Prostate gland (tissue), 2 donors: ENCODE results near the gene NFKB1. TPM values are rescaled to one million over a fixed set of nuclear protein-coding genes. Genes with fewer than 3 reads are reported as not detected.
"Not testable (repeated sequence)": the region's sequence is repeated elsewhere in the genome, so short reads cannot be mapped to it uniquely, and the experiment has no call there.

ENCODE experiments used
- DNase-seq: peaks from one replicate; pipeline ENCODE4 v3.0.0-alpha.2; 2019; ENCODE audit warnings: low spot score
- H3K27ac ChIP-seq, 2 donors: fragments of 200-600 bp; sonication (generic); 2 replicates each; pipeline ENCODE4 v1.5.1; 2017 to 2019
- H3K27me3 ChIP-seq: fragments of 200-600 bp; sonication (generic); replicated peaks from 2 replicates; pipeline ENCODE4 v1.5.1; 2019; ENCODE audit not compliant: insufficient read depth
- H3K36me3 ChIP-seq, 2 donors: fragments of 200-600 bp; sonication (generic); 1 replicate in 1 of 2; 2 replicates in 1 of 2; pipeline versions ENCODE4 v1.5.1 to v1.8.1; 2017 to 2019
- H3K4me1 ChIP-seq: fragments of 200-600 bp; sonication (generic); replicated peaks from 2 replicates; pipeline ENCODE4 v1.5.1; 2019
- H3K4me3 ChIP-seq, 2 donors: fragments of 200-600 bp; sonication (generic); 2 replicates each; pipeline ENCODE4 v1.5.1; 2017 to 2019
- H3K9me3 ChIP-seq: fragments of 200-600 bp; sonication (generic); 2 replicates; pipeline ENCODE4 v1.5.1; 2017
- POLR2A ChIP-seq: fragments of 450-650 bp; IDR thresholded peaks from one replicate; pipeline ENCODE4 v1.6.1; 2016; ENCODE audit warnings: antibody characterized with exemption, mild to moderate bottlenecking
- POLR2AphosphoS5 ChIP-seq: sonication (generic); formaldehyde crosslinking; IDR thresholded peaks from one replicate; pipeline ENCODE4 v1.6.1; 2017; ENCODE audit warnings: antibody characterized with exemption
- WGBS: methylation state at CpG from one replicate; pipeline ENCODE4 v1.1.5; 2018; 5-methylcytosine and 5-hydroxymethylcytosine counted together
- intact Hi-C: fragments of 100-400 bp; cut with DNase I; formaldehyde crosslinking; loops from one replicate; pipeline ENCODE4 v1.14.2; 2022
- total RNA-seq, 2 donors: library from RNA; depleted of rRNA; stranded (reverse); fragments of >200 nt; gene quantifications; one replicate each; pipeline ENCODE4 v1.1.0, GENCODE V29; 2016
- TF ChIP-seq, protein P1 (sequence below), 4 experiments: fragments of 200-600 bp in 2 of 4; fragments of 450-650 bp in 2 of 4; sonication (generic) in 2 of 4; IDR thresholded peaks; 1 replicate in 3 of 4; 2 replicates in 1 of 4; pipeline ENCODE4 v1.5.1; 2016 to 2019; ENCODE audit warnings: antibody characterized with exemption in 4 of 4, mild to moderate bottlenecking in 2 of 4, moderate library complexity in 2 of 4

NFKB1 gene
- total RNA-seq, 2 donors from 2014 or later, result 32.3 to 35.4 TPM

DNA sequence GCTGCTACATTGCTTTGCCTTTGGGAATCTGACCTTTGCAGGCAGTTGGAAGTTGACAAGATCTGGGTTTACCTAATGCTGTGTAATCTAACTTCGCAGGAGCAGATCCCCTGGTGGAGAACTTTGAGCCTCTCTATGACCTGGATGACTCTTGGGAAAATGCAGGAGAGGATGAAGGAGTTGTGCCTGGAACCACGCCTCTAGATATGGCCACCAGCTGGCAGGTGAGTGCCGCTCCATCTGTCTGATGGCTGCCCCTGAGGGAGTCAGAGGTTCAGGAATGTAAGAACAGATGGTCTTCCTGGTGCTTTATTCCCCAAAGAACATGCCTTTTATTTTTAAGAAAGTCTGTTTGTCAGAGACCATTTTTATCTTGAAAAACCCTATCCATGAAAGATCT is 109.3 kb downstream of the NFKB1 start:
- Histone ChIP-seq H3K27ac (no peak overlapping the region), H3K4me3 (no peak overlapping the region), H3K27me3 (no peaks in the 10 kb centered on the region), H3K4me1 (no peaks in the 10 kb centered on the region), H3K36me3 (peaks cover 0 to 7% of the 10 kb centered on the region in 2 donors), H3K9me3 (no peaks in the 10 kb centered on the region)
- intact Hi-C loops, result loop anchor here (5.0 kb wide), 1 partner anchor 163 kb away; no protein-coding TSS in a partner anchor
- TF ChIP-seq POLR2A (no peak), POLR2AphosphoS5 (no peak)
- TF ChIP-seq, protein P1, sequence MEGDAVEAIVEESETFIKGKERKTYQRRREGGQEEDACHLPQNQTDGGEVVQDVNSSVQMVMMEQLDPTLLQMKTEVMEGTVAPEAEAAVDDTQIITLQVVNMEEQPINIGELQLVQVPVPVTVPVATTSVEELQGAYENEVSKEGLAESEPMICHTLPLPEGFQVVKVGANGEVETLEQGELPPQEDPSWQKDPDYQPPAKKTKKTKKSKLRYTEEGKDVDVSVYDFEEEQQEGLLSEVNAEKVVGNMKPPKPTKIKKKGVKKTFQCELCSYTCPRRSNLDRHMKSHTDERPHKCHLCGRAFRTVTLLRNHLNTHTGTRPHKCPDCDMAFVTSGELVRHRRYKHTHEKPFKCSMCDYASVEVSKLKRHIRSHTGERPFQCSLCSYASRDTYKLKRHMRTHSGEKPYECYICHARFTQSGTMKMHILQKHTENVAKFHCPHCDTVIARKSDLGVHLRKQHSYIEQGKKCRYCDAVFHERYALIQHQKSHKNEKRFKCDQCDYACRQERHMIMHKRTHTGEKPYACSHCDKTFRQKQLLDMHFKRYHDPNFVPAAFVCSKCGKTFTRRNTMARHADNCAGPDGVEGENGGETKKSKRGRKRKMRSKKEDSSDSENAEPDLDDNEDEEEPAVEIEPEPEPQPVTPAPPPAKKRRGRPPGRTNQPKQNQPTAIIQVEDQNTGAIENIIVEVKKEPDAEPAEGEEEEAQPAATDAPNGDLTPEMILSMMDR (IDR thresholded peaks at IDR 0.05), result no peak
- no peak for DNase-seq
- WGBS, result 93% methylated on average over 3 of the region's 3 CpGs

DNA sequence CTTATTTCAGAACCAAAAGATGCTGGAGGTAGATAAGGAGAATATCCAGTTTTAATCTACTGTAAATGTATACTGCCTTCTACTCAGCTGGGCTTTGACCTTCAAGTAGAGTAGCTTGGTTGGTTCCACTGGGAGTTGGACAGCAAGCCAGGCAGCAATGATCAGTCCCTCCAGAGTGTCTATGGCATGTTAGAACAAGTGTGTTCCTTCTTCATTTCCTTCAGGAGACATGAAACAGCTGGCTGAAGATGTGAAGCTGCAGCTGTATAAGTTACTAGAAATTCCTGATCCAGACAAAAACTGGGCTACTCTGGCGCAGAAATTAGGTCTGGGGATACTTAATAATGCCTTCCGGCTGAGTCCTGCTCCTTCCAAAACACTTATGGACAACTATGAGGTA is 111.1 kb downstream of the NFKB1 start:
- Histone ChIP-seq H3K27ac (no peak overlapping the region), H3K36me3 (peaks cover 0 to 7% of the 10 kb centered on the region in 2 donors), H3K4me1 (no peaks in the 10 kb centered on the region), H3K9me3 (no peaks in the 10 kb centered on the region), H3K4me3 (no peak overlapping the region), H3K27me3 (no peaks in the 10 kb centered on the region)
- 67% methylated on average over 2 of the region's 2 CpGs for WGBS
- DNase-seq, result no peak
- no peak for TF ChIP-seq POLR2A
- intact Hi-C loops, result loop anchor here (5.0 kb wide), 1 partner anchor 165 kb away; no protein-coding TSS in a partner anchor

DNA sequence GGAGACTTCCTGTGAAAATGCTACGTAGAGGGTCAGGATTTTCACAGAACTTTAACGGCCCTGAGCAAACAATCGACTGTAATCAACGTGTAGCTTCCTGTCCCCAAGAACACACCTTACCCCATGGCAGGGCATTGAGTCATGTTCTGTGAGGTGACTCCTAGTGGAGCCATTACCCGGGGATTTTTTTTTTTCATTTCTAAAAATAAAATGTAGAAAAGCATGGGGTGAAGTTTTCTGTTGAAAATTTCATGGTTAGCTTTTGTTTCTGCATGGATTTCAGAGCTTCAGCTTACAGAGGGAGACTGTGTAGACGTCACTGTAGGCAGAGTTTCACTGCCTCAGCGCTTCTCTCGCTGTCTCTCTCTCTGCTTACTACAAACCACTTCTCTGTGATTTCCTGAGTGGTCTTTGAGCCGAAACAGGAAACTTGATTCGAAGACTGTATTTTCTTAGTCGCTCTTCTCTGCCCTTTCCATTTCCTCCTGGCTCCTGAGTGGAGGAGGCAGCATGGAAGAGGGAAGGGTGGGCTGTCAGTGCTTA is 111.7 kb downstream of the NFKB1 start:
- no peak overlapping the region for H3K27ac ChIP-seq
- H3K4me1 ChIP-seq, result no peaks in the 10 kb centered on the region
- intact Hi-C loops, result loop anchor here (5.0 kb wide), 1 partner anchor 166 kb away; no protein-coding TSS in a partner anchor
- no peaks in the 10 kb centered on the region for H3K9me3 ChIP-seq
- TF ChIP-seq POLR2A (no peak), POLR2AphosphoS5 (no peak)
- TF ChIP-seq, protein P1 (IDR thresholded peaks at IDR 0.05), result no peak
- DNase-seq, result no peak
- no peaks in the 10 kb centered on the region for H3K27me3 ChIP-seq
- 58% methylated on average over 11 of the region's 11 CpGs for WGBS
- no peak overlapping the region for H3K4me3 ChIP-seq
- peaks cover 0 to 7% of the 10 kb centered on the region in 2 donors for H3K36me3 ChIP-seq

DNA sequence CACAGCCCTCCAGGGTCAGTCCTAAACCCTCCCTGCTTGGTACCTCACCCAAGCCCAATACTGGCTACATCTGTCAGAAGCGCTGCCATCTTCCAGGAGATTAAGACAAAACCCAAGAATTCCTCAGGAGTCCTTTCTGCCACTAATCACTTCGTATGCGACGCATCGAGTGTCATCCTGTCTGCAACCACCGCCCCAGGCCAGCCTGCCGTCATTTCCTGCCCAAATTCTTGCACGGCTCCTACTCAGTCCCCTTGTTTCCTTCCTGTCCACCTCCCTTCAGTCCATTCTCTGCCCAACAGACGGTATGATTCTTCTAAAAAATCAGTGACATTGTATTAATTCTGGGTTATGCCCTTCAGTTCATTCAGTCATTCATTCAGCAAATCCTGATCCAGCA is 113.6 kb downstream of the NFKB1 start:
- no peak overlapping the region for H3K27ac ChIP-seq

DNA sequence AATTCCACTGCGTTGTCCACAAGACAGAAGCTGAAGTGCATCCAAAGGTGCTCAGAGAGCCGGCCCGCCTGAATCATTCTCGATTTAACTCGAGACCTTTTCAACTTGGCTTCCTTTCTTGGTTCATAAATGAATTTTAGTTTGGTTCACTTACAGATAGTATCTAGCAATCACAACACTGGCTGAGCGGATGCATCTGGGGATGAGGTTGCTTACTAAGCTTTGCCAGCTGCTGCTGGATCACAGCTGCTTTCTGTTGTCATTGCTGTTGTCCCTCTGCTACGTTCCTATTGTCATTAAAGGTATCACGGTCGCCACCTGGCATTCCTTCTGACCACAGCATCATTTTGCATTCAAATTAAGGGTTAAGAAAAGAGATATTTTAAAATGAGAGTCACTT is 115.5 kb downstream of the NFKB1 start:
- no peaks in the 10 kb centered on the region for H3K9me3 ChIP-seq
- no peaks in the 10 kb centered on the region for H3K27me3 ChIP-seq
- no peak for TF ChIP-seq POLR2AphosphoS5
- no peak for TF ChIP-seq POLR2A
- TF ChIP-seq, protein P1 (IDR thresholded peaks at IDR 0.05), result no peak
- no peak for DNase-seq
- no peaks in the 10 kb centered on the region for H3K4me1 ChIP-seq
- intact Hi-C loops, result no loop called here
- WGBS, result 66% methylated on average over 9 of the region's 9 CpGs
- no peak overlapping the region for H3K27ac ChIP-seq
- no peak overlapping the region for H3K4me3 ChIP-seq
- peaks cover 0 to 7% of the 10 kb centered on the region in 2 donors for H3K36me3 ChIP-seq

More for the DNA sequence above, 113.6 kb downstream of the NFKB1 start:
- Histone ChIP-seq H3K27me3 (no peaks in the 10 kb centered on the region), H3K36me3 (peaks cover 0 to 7% of the 10 kb centered on the region in 2 donors), H3K4me3 (no peak overlapping the region), H3K9me3 (no peaks in the 10 kb centered on the region), H3K4me1 (no peaks in the 10 kb centered on the region)
- 89% methylated on average over 9 of the region's 9 CpGs for WGBS
- no peak for DNase-seq
- TF ChIP-seq POLR2AphosphoS5 (no peak), POLR2A (no peak)
- TF ChIP-seq, protein P1 (IDR thresholded peaks at IDR 0.05), result no peak
- intact Hi-C loops, result loop anchor here (5.0 kb wide), 1 partner anchor 168 kb away; no protein-coding TSS in a partner anchor

DNA sequence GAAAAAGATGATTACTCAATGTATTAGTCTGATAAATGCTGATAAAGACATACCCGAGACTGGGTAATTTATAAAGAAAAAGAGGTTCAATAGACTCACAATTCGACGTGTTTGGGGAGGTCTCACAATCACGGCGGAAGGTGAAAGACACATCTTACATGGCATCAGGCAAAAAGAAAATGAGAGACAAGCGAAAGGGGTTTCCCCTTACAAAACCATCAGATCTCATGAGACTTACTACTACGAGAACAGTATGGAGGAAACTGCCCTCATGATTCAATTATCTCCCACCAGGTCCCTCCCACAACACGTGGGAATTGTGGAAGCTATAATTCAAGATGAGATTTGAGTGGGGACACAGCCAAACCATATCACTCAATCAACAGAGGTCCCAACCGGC is 117.9 kb downstream of the NFKB1 start:
- H3K36me3 ChIP-seq, intact Hi-C loops, H3K27ac ChIP-seq, H3K4me3 ChIP-seq, H3K4me1 ChIP-seq, H3K9me3 ChIP-seq, H3K27me3 ChIP-seq, DNase-seq: not testable (repeated sequence)
- 63% methylated on average over 9 of the region's 9 CpGs for whole genome bisulfite sequencing

DNA sequence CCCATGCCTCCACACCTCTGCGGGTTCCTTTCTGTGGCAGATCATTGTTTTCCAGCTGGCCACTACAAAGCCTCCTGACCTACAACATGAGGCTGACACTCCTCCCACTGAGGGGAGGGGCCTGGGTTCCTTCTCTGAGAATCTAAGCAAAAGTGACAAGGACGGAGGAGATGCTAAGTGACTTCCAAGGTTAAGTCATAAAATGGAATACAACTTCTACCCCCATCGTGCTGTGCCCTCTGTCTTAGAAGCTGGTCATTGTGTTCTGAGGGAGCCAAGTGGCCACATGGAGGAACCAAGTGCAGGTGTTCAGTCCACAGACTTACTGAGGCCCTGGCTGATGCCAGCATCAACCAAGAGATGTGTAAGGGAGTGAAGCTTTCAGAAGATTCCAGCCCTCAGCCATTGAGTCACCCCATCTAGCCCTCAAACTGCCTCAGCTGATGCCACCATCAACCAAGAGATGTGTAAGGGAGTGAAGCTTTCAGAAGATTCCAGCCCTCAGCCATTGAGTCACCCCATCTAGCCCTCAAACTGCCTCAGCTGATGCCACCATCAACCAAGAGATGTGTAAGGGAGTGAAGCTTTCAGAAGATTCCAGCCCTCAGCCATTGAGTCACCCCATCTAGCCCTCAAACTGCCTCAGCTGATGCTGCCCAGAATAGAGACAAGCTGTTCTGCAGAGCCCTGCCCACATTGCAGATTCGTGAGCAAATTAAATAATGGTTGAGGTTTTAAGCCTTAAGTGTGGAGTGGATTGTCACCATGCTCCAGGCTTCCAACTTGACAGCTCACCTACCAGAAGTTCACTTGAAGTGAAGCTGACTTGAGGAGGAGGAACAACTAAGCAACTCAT is 118.8 kb downstream of the NFKB1 start:
- not testable (repeated sequence) for H3K4me1 ChIP-seq, H3K27ac ChIP-seq, DNase-seq, H3K27me3 ChIP-seq, H3K36me3 ChIP-seq, H3K4me3 ChIP-seq, H3K9me3 ChIP-seq
- intact Hi-C loops, result loop anchor here (2.0 to 5.0 kb wide), 3 partner anchors 207 to 477 kb away; partner anchors contain the start of genes BDH2 and UBE2D3
- WGBS, result 67% methylated on average over 4 of the region's 4 CpGs
